Tibial artery (tissue), 4 donors: ENCODE data around the gene ZNF586.

Experiments
- DNase-seq, 2 donors: peaks; one replicate each; pipeline ENCODE4 v3.0.0-alpha.2; 2019
- H3K27ac ChIP-seq, 2 donors: fragments of 200-600 bp; sonication (generic) in 1 of 2; 1 replicate in 1 of 2; 2 replicates in 1 of 2; pipeline ENCODE4 v1.5.1; 2018 to 2019; ENCODE audit warnings: mild to moderate bottlenecking in 1 of 2
- H3K27me3 ChIP-seq, 2 donors: fragments of 200-600 bp; sonication (generic) in 1 of 2; one replicate each; pipeline versions ENCODE4 v1.5.1 to v1.6.0; 2016 to 2019
- H3K36me3 ChIP-seq, 3 donors: fragments of 200-600 bp; sonication (generic) in 2 of 3; one replicate each; pipeline ENCODE4 v1.5.1; 2016 to 2019; ENCODE audit warnings: mild to moderate bottlenecking in 2 of 3
- H3K4me1 ChIP-seq, 4 donors: fragments of 200-600 bp; sonication (generic) in 2 of 4; 1 replicate in 3 of 4; 2 replicates in 1 of 4; pipeline ENCODE4 v1.5.1; 2016 to 2019
- H3K4me3 ChIP-seq, 2 donors: fragments of 200-600 bp; sonication (generic) in 1 of 2; 1 replicate in 1 of 2; 2 replicates in 1 of 2; pipeline ENCODE4 v1.5.1; 2018 to 2019; ENCODE audit warnings: mild to moderate bottlenecking in 2 of 2
- H3K9me3 ChIP-seq, 3 donors: fragments of 200-600 bp; sonication (generic) in 1 of 3; one replicate each; pipeline ENCODE4 v1.5.1; 2016 to 2019
- intact Hi-C: fragments of 100-400 bp; cut with DNase I; formaldehyde crosslinking; loops from one replicate; pipeline ENCODE4 v1.15.0; 2023; ENCODE audit warnings: low total_unique reads
- TF ChIP-seq, protein P1 (sequence below), 2 experiments: fragments of 200-600 bp in 1 of 2; fragments of 450-650 bp in 1 of 2; IDR thresholded peaks; one replicate each; pipeline ENCODE4 v1.5.1; 2017 to 2019; ENCODE audit warnings: antibody characterized with exemption in 2 of 2, mild to moderate bottlenecking in 1 of 2, moderate library complexity in 1 of 2

ZNF586 gene

DNA sequence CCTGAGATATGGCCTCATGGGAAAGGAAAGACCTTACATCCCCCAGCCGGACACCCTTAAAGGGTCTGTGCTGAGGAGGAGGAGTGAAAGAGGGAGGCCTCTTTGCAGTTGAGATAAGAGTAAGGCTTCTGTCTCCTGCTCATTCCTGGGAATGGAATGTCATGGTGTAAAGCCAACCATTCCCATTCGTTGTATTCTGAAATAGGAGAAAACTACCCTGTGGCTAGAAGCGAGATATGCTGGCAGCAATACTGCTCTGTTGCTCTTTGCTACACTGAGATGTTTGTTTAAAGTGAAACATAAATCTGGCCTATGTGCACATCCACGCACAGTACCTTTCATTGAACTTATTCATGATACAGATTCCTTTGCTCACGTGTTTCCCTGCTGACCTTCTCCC is 59.8 kb downstream of the ZNF586 start:
- DNase-seq: no peak
- TF ChIP-seq, protein P1, sequence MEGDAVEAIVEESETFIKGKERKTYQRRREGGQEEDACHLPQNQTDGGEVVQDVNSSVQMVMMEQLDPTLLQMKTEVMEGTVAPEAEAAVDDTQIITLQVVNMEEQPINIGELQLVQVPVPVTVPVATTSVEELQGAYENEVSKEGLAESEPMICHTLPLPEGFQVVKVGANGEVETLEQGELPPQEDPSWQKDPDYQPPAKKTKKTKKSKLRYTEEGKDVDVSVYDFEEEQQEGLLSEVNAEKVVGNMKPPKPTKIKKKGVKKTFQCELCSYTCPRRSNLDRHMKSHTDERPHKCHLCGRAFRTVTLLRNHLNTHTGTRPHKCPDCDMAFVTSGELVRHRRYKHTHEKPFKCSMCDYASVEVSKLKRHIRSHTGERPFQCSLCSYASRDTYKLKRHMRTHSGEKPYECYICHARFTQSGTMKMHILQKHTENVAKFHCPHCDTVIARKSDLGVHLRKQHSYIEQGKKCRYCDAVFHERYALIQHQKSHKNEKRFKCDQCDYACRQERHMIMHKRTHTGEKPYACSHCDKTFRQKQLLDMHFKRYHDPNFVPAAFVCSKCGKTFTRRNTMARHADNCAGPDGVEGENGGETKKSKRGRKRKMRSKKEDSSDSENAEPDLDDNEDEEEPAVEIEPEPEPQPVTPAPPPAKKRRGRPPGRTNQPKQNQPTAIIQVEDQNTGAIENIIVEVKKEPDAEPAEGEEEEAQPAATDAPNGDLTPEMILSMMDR (IDR thresholded peaks at IDR 0.05): no peak
- intact Hi-C loops: no loop called here
- Histone ChIP-seq H3K4me3 (no peak overlapping the region), H3K36me3 (peaks cover 0 to 10% (median 0%) of the 10 kb centered on the region in 3 donors), H3K9me3 (no peaks in the 10 kb centered on the region), H3K27me3 (no peaks in the 10 kb centered on the region), H3K27ac (no peak overlapping the region), H3K4me1 (peaks cover 0 to 5% (median 0%) of the 10 kb centered on the region in 4 donors)

DNA sequence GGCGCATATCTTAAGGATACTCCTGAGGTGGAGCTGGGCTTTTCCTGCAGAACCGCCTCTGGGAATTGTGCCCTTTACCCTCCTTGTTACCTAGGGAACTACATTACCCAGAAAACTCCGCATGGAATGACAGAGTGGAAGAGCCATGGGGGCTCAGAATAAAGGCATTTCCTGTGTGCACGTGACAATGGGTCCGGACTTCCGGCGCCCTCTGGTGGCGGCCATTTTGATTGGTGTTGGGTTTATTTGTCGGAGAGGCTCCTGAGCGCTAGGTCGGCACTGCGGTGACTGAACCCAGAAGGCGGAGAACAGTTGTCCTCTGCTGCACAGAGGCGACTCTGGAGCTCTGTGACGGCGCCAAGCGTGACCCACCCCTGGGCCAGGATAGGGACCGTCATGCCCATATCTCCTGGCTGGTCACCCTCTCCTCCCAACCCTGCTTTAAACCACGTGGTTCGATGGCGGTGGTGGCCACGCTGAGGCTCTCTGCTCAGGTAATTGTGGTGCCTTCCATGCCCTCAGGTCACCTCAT is 60.7 kb downstream of the ZNF586 start, which contains the start of gene ZNF587B:
Gene ZNF587B, plus strand, starts transcription at position 229 of the 532 bp plus-strand sequence. Its CDS starts 230 bp downstream, at position 459.
- peak; percentile 53 to 78 for DNase-seq
- H3K36me3 ChIP-seq: peaks cover 0 to 9% (median 0%) of the 10 kb centered on the region in 3 donors
- peak within 1 kb of the TSS in 1 of 2 donors; percentile 60 for H3K27ac ChIP-seq
- H3K27me3 ChIP-seq: no peaks in the 10 kb centered on the region
- peaks cover 0 to 5% (median 0%) of the 10 kb centered on the region in 4 donors for H3K4me1 ChIP-seq
- no peaks in the 10 kb centered on the region for H3K9me3 ChIP-seq
- intact Hi-C loops: no loop called here
- peak within 1 kb of the TSS; percentile 47 to 55 for H3K4me3 ChIP-seq
- TF ChIP-seq, protein P1 (IDR thresholded peaks at IDR 0.05): peak; percentile 18 to 27
